Measurements from ENCODE around the gene MESP1.

The MESP1 gene

GRCh38 chr15:89723031-89723430 lies 28.0 kb downstream of the MESP1 start:
- no peak for DNase-seq (ENCODE audit: low read depth)

- DNase-seq (ENCODE audit: low read depth), result no peak
These were observed 36.3 kb downstream of the MESP1 start for GRCh38 chr15:89714775-89715174.

GRCh38 chr15:89707577-89707976 lies 43.5 kb downstream of the MESP1 start:
- no peak for DNase-seq (ENCODE audit: low read depth)

- no peak for DNase-seq (ENCODE audit: low read depth)
These were observed 46.6 kb downstream of the MESP1 start for GRCh38 chr15:89704411-89704810.
